Fibroblast of pulmonary artery (primary cell): Measurements from ENCODE around the gene FCN1.
A peak's percentile ranks its signal among the peaks of the same experiment; 100 is the strongest.

ENCODE experiments used
- DNase-seq: peaks from one replicate; pipeline ENCODE4 v3.0.0-alpha.2; 2010; ENCODE audit warnings: low read depth
- H3K4me3 ChIP-seq: replicated peaks from 2 replicates; pipeline ENCODE4 v1.5.1; 2011; ENCODE audit warnings: low read depth, mild to moderate bottlenecking, control low read depth, low read length, moderate library complexity
- CTCF ChIP-seq: IDR thresholded peaks from 2 replicates; pipeline ENCODE4 v1.5.1; 2011; ENCODE audit warnings: mild to moderate bottlenecking, control low read depth, low read length, inconsistent platforms; ENCODE audit errors: missing control alignments

Gene FCN1

DNA sequence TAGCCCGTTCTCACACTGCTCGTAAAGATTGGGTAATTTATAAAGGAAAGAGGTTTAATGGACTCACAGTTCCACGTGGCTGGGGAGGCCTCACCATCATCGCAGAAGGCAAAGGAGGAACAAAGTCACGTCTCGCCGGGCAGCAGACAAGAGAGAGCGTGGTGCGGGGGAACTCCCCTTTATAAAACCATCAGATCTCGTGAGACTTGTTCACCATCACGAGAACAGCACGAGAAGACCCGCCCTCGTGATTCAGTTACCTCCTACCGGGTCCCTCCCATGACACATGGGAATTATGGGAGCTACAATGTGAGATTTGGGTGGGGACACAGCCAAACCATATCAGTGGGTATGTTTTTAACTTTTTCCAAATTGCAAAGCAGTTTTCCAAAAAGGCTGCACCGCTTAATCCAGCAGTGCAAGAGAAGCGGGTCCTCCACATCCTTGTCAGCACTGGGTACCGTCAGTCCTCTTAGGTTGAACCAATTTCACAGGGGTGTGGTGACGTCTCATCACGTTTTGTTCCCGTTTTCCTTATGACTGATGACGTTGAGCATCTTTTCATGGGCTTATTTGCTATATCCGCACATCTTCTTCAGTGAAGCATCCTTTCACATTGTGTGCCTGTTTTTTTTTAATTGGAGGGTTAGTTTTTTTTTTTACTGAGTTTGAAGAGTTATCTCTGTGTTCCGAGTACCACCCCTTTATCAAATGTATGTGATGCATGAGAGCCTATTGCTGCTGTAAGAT is 45.1 kb downstream of the FCN1 start:
- no peak for DNase-seq
- no peak overlapping the region for H3K4me3 ChIP-seq
- no peak for TF ChIP-seq CTCF

DNA sequence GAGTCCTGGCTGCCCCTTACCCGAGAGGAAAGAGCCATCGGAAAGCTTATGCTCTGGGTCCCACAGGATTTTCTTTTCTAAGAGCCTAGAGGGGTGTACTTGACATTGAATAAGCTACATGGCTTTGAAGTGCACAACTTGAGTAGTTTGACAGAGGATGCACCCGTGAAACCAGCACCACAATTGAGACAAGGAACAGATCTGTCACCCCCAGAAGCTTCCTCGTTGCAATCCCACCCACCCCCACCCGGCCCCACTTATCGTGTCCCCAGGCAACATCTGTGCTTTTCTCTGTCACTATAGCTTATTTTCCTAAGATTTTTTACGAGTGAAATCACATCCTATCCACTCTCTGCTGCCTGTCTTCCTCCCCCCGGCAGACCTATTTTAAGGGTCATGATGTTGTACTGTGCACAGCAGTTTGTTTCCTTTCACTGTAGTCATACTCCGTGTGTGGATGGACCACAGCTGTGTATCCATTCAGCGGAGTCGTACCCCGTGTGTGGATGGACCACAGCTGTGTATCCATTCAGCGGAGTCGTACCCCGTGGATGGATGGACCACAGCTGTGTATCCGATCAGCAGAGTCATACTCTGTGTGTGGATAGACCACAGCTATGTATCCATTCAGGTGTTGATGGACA is 45.9 kb downstream of the FCN1 start:
- peak; percentile 31 for DNase-seq
- no peak overlapping the region for H3K4me3 ChIP-seq
- TF ChIP-seq CTCF: no peak

GRCh38 chr9:134870746-134871662 is 46.7 kb downstream of the FCN1 start:
- DNase-seq: no peak
- H3K4me3 ChIP-seq: no peak overlapping the region

DNA sequence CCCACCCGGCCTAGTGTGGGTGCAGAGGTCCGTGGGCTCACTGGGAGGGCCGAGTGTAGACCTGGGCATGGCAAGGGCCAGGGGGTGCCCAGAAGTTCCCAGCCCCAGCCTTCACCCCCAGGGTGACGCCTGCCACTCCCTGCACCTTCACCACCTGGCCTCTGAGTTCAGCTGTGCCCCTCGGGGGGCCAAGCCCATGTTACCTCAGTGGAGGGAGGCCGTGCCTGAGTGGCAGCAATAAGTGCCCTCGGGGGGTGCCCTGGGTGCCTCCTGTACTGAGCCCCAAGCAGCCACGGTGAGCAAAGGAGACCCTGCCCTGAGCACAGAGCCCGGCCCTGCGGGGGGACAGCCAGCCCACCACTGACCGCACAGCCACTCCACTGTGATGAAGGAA is 47.4 kb downstream of the FCN1 start:
- DNase-seq: no peak
- H3K4me3 ChIP-seq: no peak overlapping the region
- TF ChIP-seq CTCF: no peak

More at GRCh38 chr9:134870746-134871662, 46.7 kb downstream of the FCN1 start:
- no peak for TF ChIP-seq CTCF

DNA sequence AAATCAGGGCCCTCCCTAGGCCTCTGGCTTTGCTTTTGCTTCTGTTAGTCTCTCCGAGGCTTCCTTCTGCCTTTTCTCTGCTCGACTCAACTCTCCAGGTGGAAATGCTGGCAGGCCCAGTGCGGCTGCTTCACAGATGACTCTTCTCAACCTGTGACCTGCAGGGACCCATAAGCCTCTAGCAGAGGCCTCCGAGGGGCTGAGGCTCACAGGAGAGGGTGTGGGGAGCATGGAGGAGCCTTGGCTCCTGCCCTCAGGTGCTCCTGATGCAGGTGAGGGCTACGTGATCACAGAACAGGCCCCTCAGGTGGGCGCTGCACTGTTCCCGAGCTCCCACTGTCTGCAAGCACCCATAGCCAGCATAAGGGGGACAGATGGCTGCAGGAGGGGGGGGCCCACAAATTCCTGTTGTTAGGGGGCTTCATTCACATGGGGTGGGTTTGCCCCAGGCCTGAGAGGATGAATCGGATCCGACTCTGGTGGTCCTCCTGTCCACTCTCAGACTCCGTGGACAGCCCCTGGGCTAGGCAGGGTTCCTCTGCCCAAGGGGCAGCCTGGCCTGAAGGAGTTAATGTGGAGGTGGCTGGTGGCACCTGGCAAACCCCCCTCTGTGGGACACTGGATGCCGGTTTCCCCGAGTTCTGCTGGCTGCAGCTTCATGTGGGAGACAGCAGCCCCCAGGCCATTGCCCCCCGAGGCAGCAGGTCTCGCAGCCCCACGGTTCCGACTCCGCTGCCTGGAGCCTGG is 48.0 kb downstream of the FCN1 start:
- no peak for DNase-seq
- TF ChIP-seq CTCF: no peak
- H3K4me3 ChIP-seq: no peak overlapping the region

GRCh38 chr9:134868751-134869553 is 48.8 kb downstream of the FCN1 start:
- no peak overlapping the region for H3K4me3 ChIP-seq
- TF ChIP-seq CTCF: no peak
- DNase-seq: no peak
